ENCODE data around the gene ADGRD1. TPM values are rescaled to one million over a fixed set of nuclear protein-coding genes. Genes with fewer than 3 reads are reported as not detected.

ADGRD1 gene
- total RNA-seq, 4 donors from 2014 or later: 8.3 to 18.1 (median 12.5) TPM

DNA sequence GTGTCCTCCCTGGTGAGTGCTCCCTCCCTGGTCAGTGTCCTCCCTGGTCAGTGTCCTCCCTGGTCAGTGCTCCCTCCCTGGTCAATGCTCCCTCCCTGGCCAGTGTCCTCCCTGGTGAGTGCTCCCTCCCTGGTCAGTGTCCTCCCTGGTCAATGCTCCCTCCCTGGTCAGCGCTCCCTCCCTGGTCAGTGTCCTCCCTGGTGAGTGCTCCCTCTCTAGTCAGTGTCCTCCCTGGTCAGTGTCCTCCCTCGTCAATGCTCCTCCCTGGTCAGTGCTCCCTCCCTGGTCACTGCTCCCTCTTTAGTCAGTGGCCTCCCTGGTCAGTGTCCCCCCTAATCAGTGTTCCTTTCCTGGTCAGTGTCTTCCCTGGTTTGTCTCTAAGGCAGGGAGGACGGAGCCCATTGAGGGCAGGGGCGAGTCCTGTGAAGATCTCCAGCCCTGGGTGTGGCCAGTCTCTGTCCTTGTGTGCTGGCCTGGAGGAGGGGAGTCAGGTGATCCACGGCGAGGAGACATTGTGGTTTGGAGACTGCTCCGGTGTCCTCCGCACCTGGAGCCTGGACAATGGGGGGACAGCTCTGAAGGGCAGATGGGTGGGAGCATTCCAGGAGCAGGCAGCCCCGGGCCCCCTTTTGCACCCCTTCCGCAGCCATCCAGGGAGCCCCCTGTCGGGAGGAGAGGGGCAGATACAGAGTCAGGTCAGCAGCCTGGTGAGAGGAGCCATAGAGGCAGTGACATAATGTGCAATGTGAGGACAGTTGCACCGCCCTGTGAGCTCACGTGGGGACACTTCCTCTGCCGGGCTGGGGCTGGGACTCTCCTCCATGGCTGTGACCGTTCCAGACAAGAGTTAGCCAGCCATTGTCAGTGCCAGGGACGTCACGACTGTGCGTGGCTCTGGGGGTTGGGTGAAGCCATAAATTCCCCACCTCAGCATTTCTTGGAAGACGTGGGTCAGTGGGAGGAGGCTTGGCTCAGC is 93.4 kb downstream of the ADGRD1 start:
- TF ChIP-seq EP300 (IDR thresholded peaks at IDR 0.05; ENCODE audit: low read depth): no peak
- H3K27ac ChIP-seq: no peak overlapping the region
- no peak for DNase-seq

DNA sequence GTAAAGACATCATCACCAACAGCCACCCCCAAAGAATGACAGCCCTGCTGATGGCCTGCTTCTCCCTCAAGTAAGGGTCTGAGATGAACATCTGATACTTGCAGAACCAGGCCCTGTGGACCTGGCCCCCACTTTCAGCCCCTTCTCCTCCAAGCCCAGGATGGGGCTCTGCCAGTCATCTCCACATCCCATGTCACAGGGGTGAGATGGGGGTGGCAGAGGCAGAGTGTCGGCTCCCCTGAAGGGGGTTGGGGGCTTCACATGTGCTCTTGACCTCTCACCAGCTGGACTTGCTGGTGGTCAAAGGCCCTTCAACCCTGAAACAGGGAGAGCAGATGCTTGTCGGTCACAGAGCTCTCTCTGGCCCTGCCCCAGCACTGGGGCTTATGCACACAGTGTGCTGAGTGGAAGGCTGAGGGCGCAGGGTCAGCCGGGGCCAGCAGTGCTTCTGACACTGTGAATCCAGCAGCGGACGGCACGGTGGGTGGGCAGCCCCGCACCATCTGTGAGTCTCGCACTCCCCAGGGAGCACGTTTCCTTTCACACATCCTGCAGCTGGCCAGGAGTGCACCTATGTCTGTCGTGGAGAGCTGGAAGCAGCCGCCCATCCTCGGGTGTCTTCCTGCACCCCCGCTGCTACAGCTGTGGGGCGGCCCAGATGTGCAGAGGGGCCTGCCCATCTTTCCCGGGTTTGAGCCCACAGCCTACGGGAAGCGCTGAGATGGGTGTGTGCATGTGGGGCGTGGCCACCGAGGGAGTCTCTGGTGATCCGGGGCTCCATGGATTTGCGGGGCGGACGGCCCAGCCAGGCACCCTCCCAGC is 94.3 kb downstream of the ADGRD1 start:
- in situ Hi-C loops (cut with MboI; ENCODE audit: low pct_ligation_motif_present in 1 of 4, low pct_unique_long_range_greater_than_20kb in 1 of 4, low sequenced_read_pairs in 3 of 4): no loop called here
- no peak overlapping the region for H3K4me3 ChIP-seq
- intact Hi-C loops (cut with DNase I; ENCODE audit: low total_unique reads): no loop called here
- no peaks in the 10 kb centered on the region for H3K27me3 ChIP-seq
- no peaks in the 10 kb centered on the region for H3K4me1 ChIP-seq
- TF ChIP-seq, protein P1, sequence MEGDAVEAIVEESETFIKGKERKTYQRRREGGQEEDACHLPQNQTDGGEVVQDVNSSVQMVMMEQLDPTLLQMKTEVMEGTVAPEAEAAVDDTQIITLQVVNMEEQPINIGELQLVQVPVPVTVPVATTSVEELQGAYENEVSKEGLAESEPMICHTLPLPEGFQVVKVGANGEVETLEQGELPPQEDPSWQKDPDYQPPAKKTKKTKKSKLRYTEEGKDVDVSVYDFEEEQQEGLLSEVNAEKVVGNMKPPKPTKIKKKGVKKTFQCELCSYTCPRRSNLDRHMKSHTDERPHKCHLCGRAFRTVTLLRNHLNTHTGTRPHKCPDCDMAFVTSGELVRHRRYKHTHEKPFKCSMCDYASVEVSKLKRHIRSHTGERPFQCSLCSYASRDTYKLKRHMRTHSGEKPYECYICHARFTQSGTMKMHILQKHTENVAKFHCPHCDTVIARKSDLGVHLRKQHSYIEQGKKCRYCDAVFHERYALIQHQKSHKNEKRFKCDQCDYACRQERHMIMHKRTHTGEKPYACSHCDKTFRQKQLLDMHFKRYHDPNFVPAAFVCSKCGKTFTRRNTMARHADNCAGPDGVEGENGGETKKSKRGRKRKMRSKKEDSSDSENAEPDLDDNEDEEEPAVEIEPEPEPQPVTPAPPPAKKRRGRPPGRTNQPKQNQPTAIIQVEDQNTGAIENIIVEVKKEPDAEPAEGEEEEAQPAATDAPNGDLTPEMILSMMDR (IDR thresholded peaks at IDR 0.05): no peak
- TF ChIP-seq EP300 (IDR thresholded peaks at IDR 0.05; ENCODE audit: low read depth) (no peak), POLR2A (IDR thresholded peaks at IDR 0.05) (no peak), POLR2AphosphoS5 (IDR thresholded peaks at IDR 0.05) (no peak)
- DNase-seq: no peak
- WGBS, 2 donors (ENCODE audit: low coverage in 1 of 2): 57% methylated on average over 23 of the region's 24 CpGs; no CpG with 5 or more reads in 1 of the 2 donors
- no peaks in the 10 kb centered on the region for H3K9me3 ChIP-seq
- no peaks in the 10 kb centered on the region for H3K36me3 ChIP-seq
- H3K27ac ChIP-seq: no peak overlapping the region

More for the DNA sequence above, 93.4 kb downstream of the ADGRD1 start:
- H3K36me3 ChIP-seq: no peaks in the 10 kb centered on the region
- in situ Hi-C loops (cut with MboI; ENCODE audit: low pct_ligation_motif_present in 1 of 4, low pct_unique_long_range_greater_than_20kb in 1 of 4, low sequenced_read_pairs in 3 of 4) (no loop called here), intact Hi-C loops (cut with DNase I; ENCODE audit: low total_unique reads) (no loop called here)
- no peaks in the 10 kb centered on the region for H3K9me3 ChIP-seq
- WGBS, 2 donors (ENCODE audit: low coverage in 1 of 2): 64% methylated on average over 18 of the region's 19 CpGs; no CpG with 5 or more reads in 1 of the 2 donors
- no peak overlapping the region for H3K4me3 ChIP-seq
- no peaks in the 10 kb centered on the region for H3K27me3 ChIP-seq
- no peaks in the 10 kb centered on the region for H3K4me1 ChIP-seq

DNA sequence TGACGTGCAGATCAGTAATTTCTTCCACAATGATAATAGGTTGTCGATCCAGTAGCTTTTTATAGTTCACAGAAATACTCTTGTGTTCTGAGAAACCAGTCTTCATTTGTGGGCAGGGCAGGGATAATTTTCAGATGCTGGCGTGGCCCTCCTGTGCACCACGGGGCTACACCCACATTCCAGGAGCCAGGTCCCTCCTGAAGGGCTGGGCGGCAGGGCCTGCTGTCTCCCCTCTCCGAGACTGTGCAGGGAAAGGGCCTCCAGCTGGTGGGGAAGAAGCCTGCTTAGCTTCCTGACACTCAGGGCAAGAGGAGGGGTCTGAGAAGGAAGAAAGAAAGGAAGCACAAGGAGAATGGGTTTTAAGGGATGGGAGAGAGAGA is 94.9 kb downstream of the ADGRD1 start:
- TF ChIP-seq EP300 (IDR thresholded peaks at IDR 0.05; ENCODE audit: low read depth) (no peak), POLR2A (IDR thresholded peaks at IDR 0.05) (no peak), POLR2AphosphoS5 (IDR thresholded peaks at IDR 0.05) (no peak)
- TF ChIP-seq, protein P1 (IDR thresholded peaks at IDR 0.05): no peak
- WGBS, 2 donors (ENCODE audit: low coverage in 1 of 2): 45% methylated on average over 6 of the region's 6 CpGs; no CpG with 5 or more reads in 1 of the 2 donors
- H3K4me3 ChIP-seq: no peak overlapping the region
- intact Hi-C loops (cut with DNase I; ENCODE audit: low total_unique reads): no loop called here
- no peaks in the 10 kb centered on the region for H3K36me3 ChIP-seq
- H3K4me1 ChIP-seq: no peaks in the 10 kb centered on the region
- DNase-seq: no peak
- H3K27ac ChIP-seq: no peak overlapping the region
- no peaks in the 10 kb centered on the region for H3K27me3 ChIP-seq
- no peaks in the 10 kb centered on the region for H3K9me3 ChIP-seq
- in situ Hi-C loops (cut with MboI; ENCODE audit: low pct_ligation_motif_present in 1 of 4, low pct_unique_long_range_greater_than_20kb in 1 of 4, low sequenced_read_pairs in 3 of 4): no loop called here

DNA sequence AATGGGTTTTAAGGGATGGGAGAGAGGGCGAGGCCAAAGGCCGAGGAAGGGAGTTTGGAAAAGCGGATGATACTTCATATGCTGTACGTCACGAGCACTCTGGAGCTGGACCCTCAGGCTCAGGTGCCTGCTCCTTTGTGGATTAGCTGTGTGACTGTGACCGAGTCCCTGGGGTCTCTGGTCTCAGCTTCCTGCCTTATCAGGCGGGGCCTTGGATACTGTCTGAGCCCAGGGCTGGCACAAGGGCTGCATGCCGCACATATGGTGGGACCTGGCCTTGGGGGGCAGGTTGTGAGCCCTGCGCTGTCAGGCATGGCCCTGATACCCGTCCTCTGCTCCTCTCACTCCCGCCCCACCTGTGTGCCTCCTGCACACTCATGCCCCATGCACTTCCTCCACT is 95.3 kb downstream of the ADGRD1 start:
- H3K27me3 ChIP-seq: no peaks in the 10 kb centered on the region
- no peak for DNase-seq
- WGBS, 2 donors (ENCODE audit: low coverage in 1 of 2): 87 to 92% methylated on average over 10 to 11 of the region's 11 CpGs
- no peaks in the 10 kb centered on the region for H3K9me3 ChIP-seq
- in situ Hi-C loops (cut with MboI; ENCODE audit: low pct_ligation_motif_present in 1 of 4, low pct_unique_long_range_greater_than_20kb in 1 of 4, low sequenced_read_pairs in 3 of 4): no loop called here
- no peaks in the 10 kb centered on the region for H3K36me3 ChIP-seq
- no peaks in the 10 kb centered on the region for H3K4me1 ChIP-seq
- intact Hi-C loops (cut with DNase I; ENCODE audit: low total_unique reads): no loop called here
- no peak overlapping the region for H3K4me3 ChIP-seq
- no peak overlapping the region for H3K27ac ChIP-seq
- no peak for TF ChIP-seq POLR2AphosphoS5 (IDR thresholded peaks at IDR 0.05)
- TF ChIP-seq POLR2A (IDR thresholded peaks at IDR 0.05): no peak
- TF ChIP-seq, protein P1 (IDR thresholded peaks at IDR 0.05): no peak
- no peak for TF ChIP-seq EP300 (IDR thresholded peaks at IDR 0.05; ENCODE audit: low read depth)
